Psoas muscle (tissue), 8 donors: ENCODE results near the gene DHRS11. TPM values are rescaled to one million over a fixed set of nuclear protein-coding genes. Genes with fewer than 3 reads are reported as not detected.

Source experiments
- ATAC-seq, 4 donors: fragments of 200-7000 bp; cut with Tn5 transposase; one replicate each; pipeline ENCODE4 v1.9.1; 2020; ENCODE audit warnings: moderate library complexity in 3 of 4, mild to moderate bottlenecking in 2 of 4
- DNase-seq, 2 donors: peaks; one replicate each; pipeline ENCODE4 v3.0.0-alpha.2; 2020
- H3K27ac ChIP-seq: fragments of 200-600 bp; one replicate; pipeline ENCODE4 v1.8.0; 2022
- H3K27me3 ChIP-seq, 3 donors: fragments of 200-600 bp in 1 of 3; one replicate each; pipeline versions ENCODE4 v1.6.1 to v1.8.0; 2013 to 2022; ENCODE audit warnings: low read length in 2 of 3, mild to moderate bottlenecking in 2 of 3, moderate library complexity in 1 of 3; ENCODE audit not compliant: insufficient read depth in 3 of 3
- H3K36me3 ChIP-seq, 2 donors: fragments of 200-600 bp in 1 of 2; one replicate each; pipeline versions ENCODE4 v1.6.1 to v1.8.0; 2013 to 2022; ENCODE audit warnings: low read depth in 1 of 2, mild to moderate bottlenecking in 1 of 2, moderate library complexity in 1 of 2; ENCODE audit not compliant: insufficient read depth in 1 of 2
- H3K4me1 ChIP-seq: fragments of 200-600 bp; one replicate; pipeline ENCODE4 v1.8.0; 2022
- H3K4me3 ChIP-seq: fragments of 200-600 bp; one replicate; pipeline ENCODE4 v1.8.0; 2022; ENCODE audit warnings: mild to moderate bottlenecking
- H3K9me3 ChIP-seq: fragments of 200-600 bp; one replicate; pipeline ENCODE4 v1.8.0; 2022
- WGBS, 3 donors: extraction: QIAGEN DNeasy Blood & Tissue Kit; methylation state at CpG; one replicate each; pipeline versions ENCODE4 v1.1.6 to v1.1.7; 2013; 5-methylcytosine and 5-hydroxymethylcytosine counted together
- intact Hi-C, 2 donors: fragments of 100-400 bp; cut with DNase I; formaldehyde crosslinking; loops; one replicate each; pipeline versions ENCODE4 v1.11.0 to v1.14.2; 2022
- polyA plus RNA-seq, 3 donors: library from polyadenylated mRNA; stranded (reverse); fragments of 200-250 nt; gene quantifications; one replicate each; pipeline ENCODE4 v1.2.3, GENCODE V29; 2013
- total RNA-seq, 4 donors: library from RNA; stranded (reverse); fragmentation: NEBNext Ultra II Directional in 2 of 4; extraction: Animal tissue kit (Norgen Biotek cat#: 25700) in 2 of 4; gene quantifications; one replicate each; pipeline versions ENCODE4 v1.2.1 to v1.2.4, GENCODE V29; 2021 to 2023
- TF ChIP-seq, protein P1 (sequence below): fragments of 200-600 bp; IDR thresholded peaks from one replicate; pipeline ENCODE4 v1.8.0; 2022; ENCODE audit warnings: antibody characterized with exemption
- donor health status: healthy with polysubstance abuse.
- donor health status: DM: no; HTN: no; CAD: no; lungs with moderate emphysema.
- donor health status: Bipolar disorder and iron deficiency.
- donor health status: healthy.
- donor health status: DM: yes; HTN: yes; CAD: no.
- donor health status: DM: no; HTN: no; CAD: no.
- donor health status: DM: no; HTN: no; CAD: no.
- donor health status: DM: yes; HTN: yes; CAD: no.

DHRS11 gene
- total and polyA plus RNA-seq, 7 donors: 9.4 to 20.5 (median 14.5) TPM

DNA sequence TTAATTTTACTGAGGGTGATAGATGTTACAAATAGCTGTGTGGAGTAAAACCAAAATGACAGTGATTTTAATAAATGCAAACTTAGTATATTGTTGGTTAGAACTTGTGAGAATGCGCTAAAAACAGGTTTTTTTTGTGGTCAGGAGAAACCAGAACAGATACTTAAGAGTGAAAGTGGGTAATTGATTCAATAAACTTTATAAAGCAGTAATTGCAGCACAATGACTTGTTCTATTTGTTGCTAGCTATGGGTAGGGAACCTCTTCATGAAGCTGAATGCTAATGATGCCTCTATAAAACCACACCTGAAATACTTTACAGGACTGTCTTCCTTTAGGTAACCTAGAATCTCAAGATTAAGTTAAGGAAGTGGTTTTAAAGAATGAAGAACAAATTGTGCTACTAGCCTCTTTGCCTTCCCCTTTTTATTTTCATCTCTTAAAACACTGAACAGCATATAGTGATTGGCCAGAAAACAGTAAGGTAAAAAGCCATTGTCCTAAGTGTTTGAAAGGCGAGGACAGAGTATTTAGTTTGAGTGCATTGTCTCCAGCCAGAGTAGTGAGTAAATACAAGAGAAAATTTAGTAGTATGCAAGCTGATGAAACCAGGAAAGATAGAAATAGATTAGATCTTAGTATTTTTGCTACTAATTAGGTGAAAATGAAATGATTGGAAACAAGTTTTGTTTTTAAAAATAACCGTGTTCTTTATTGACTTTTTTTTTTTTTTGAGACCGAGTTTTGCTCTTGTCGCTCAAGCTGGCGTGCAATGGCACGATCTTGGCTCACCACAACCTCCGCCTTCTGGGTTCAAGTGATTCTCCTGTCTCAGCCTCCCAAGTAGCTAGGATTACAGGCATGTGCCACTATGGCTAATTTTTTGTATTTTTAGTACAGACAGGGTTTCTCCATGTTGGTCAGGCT, 40.9 kb upstream of the DHRS11 start:
- intact Hi-C loops: loop anchor here in 1 of 2 donors (5.0 kb wide), 1 partner anchor 42 kb away; the partner anchor contains the start of gene DHRS11

DNA sequence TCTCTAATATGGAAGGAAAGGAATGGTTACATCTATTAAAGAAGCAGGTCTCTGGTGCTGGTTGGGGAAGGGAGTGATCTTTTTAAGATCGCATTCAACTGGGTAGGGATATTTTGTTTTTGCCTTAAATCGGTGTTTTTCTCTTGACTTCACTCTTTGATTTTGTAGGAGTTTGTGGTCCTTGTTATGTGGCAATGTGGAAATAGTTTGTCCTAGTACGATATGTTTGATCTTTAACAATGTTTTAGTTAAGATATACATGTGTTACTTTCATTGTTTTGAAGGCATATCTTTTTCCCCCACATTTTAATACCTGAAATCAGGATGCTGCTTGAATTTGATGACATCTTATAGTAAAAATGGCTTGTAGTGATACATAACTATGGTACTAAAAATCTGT, 38.2 kb upstream of the DHRS11 start:
- no peak overlapping the region for H3K27ac ChIP-seq
- peaks cover 28% of the 10 kb centered on the region for H3K4me1 ChIP-seq
- H3K9me3 ChIP-seq: no peaks in the 10 kb centered on the region
- WGBS, 3 donors: 87 to 92% (median 91%) methylated on average over 3 of the region's 3 CpGs
- H3K36me3 ChIP-seq: peaks cover 3 to 37% of the 10 kb centered on the region in 2 donors
- no peak overlapping the region for H3K4me3 ChIP-seq
- no peak for DNase-seq
- TF ChIP-seq, protein P1, sequence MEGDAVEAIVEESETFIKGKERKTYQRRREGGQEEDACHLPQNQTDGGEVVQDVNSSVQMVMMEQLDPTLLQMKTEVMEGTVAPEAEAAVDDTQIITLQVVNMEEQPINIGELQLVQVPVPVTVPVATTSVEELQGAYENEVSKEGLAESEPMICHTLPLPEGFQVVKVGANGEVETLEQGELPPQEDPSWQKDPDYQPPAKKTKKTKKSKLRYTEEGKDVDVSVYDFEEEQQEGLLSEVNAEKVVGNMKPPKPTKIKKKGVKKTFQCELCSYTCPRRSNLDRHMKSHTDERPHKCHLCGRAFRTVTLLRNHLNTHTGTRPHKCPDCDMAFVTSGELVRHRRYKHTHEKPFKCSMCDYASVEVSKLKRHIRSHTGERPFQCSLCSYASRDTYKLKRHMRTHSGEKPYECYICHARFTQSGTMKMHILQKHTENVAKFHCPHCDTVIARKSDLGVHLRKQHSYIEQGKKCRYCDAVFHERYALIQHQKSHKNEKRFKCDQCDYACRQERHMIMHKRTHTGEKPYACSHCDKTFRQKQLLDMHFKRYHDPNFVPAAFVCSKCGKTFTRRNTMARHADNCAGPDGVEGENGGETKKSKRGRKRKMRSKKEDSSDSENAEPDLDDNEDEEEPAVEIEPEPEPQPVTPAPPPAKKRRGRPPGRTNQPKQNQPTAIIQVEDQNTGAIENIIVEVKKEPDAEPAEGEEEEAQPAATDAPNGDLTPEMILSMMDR: no peak
- intact Hi-C loops: loop anchor here in 1 of 2 donors (5.0 kb wide), 1 partner anchor 39 kb away; the partner anchor contains the start of gene DHRS11
- no peak for ATAC-seq
- no peaks in the 10 kb centered on the region for H3K27me3 ChIP-seq

More for the DNA sequence above, 40.9 kb upstream of the DHRS11 start:
- Histone ChIP-seq H3K4me3 (no peak overlapping the region), H3K36me3 (peaks cover 2 to 24% of the 10 kb centered on the region in 2 donors), H3K9me3 (no peaks in the 10 kb centered on the region), H3K4me1 (peaks cover 52% of the 10 kb centered on the region), H3K27me3 (no peaks in the 10 kb centered on the region), H3K27ac (no peak overlapping the region)
- TF ChIP-seq, protein P1: no peak
- ATAC-seq: no peak
- 85 to 94% (median 89%) methylated on average over 8 of the region's 8 CpGs for WGBS, 3 donors
- no peak for DNase-seq

DNA sequence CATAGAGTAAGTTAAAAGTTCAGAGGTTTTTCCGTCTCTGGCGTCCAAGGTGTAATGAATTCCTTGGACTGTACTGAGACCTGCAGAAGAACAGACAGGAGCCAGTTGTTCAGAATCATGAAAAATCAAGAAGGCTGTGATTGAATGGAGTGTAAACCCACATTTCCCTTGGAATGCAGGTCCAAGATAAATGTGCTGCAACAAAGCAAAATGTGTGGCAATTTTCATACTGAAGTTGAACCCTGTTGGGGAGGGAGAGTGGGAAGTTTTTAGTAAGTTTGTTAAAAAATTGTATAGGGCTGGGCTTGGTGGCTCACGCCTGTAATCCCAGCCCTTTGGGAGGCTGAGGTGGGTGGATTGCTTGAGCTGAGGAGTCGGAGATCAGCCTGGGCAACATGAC, 25.6 kb upstream of the DHRS11 start:
- DNase-seq (no peak), ATAC-seq (no peak)
- Histone ChIP-seq H3K36me3 (peaks cover 12 to 98% of the 10 kb centered on the region in 2 donors), H3K4me3 (no peak overlapping the region), H3K9me3 (no peaks in the 10 kb centered on the region), H3K27ac (no peak overlapping the region), H3K27me3 (no peaks in the 10 kb centered on the region), H3K4me1 (no peaks in the 10 kb centered on the region)
- intact Hi-C loops: no loop called here
- TF ChIP-seq, protein P1: no peak
- 88 to 93% (median 92%) methylated on average over 4 of the region's 4 CpGs for WGBS, 3 donors

DNA sequence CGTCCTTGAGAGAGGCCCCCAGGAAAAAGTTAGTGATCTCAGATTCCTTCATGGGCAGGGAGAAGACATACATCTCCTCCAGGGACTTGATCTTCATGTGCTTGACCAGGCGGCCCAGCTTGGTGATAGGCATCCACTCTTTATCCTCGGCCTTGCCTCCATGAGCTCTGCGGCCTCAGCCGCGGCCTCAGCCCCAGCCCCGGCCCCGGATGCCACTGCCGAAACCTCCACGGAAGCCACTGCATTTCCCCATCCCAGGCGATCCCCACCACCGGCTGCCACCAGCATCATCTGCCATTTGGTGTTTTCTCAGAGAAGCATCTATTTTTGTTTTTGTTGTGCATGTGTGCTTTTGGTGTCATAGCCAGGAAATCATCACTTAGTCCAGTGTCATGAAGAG, 16.7 kb upstream of the DHRS11 start:
- DNase-seq (no peak), ATAC-seq (no peak)
- Histone ChIP-seq H3K9me3 (no peaks in the 10 kb centered on the region), H3K27ac (no peak overlapping the region), H3K27me3 (no peaks in the 10 kb centered on the region), H3K36me3 (peaks cover 12 to 86% of the 10 kb centered on the region in 2 donors), H3K4me1 (no peaks in the 10 kb centered on the region), H3K4me3 (no peak overlapping the region)
- TF ChIP-seq, protein P1: no peak
- WGBS, 3 donors: 87 to 93% (median 92%) methylated on average over 12 of the region's 12 CpGs
- intact Hi-C loops: no loop called here
